Inferior parietal cortex (tissue), 1 donor: Measurements from ENCODE around the gene IL3RA.

Experiments
- DNase-seq: peaks from one replicate; pipeline ENCODE4 v3.0.0-alpha.2; 2016; ENCODE audit errors: extremely low spot score

The IL3RA gene

GRCh38 chrX:1384658-1385252 is 48.2 kb downstream of the IL3RA start:
- DNase-seq, result no peak

GRCh38 chrX:1385253-1386223 is 49.0 kb downstream of the IL3RA start:
- DNase-seq, result no peak

- DNase-seq, result no peak
Observed at GRCh38 chrX:1386338-1387127, 49.9 kb downstream of the IL3RA start.

GRCh38 chrX:1387141-1387776 is 50.7 kb downstream of the IL3RA start:
- no peak for DNase-seq

- no peak for DNase-seq
Observed at GRCh38 chrX:1388651-1389050, 52.1 kb downstream of the IL3RA start.

GRCh38 chrX:1389181-1389992 is 52.8 kb downstream of the IL3RA start:
- DNase-seq, result no peak

GRCh38 chrX:1389993-1390285 is 53.4 kb downstream of the IL3RA start:
- no peak for DNase-seq

GRCh38 chrX:1390621-1391369 is 54.2 kb downstream of the IL3RA start:
- no peak for DNase-seq

GRCh38 chrX:1391370-1391706 is 54.8 kb downstream of the IL3RA start:
- no peak for DNase-seq

- DNase-seq, result peak; percentile 93
Observed at GRCh38 chrX:1391707-1392375, 55.3 kb downstream of the IL3RA start, which contains the start of gene SLC25A6. Gene SLC25A6, minus strand, starts transcription at chrX:1392113. Its CDS starts 104 bp downstream, at chrX:1392009.

- DNase-seq, result peak; percentile 33
Observed at GRCh38 chrX:1392376-1393068, 55.9 kb downstream of the IL3RA start.

GRCh38 chrX:1393871-1394615 is 57.5 kb downstream of the IL3RA start:
- no peak for DNase-seq

- DNase-seq, result no peak
Observed at GRCh38 chrX:1394731-1395501, 58.3 kb downstream of the IL3RA start.

- no peak for DNase-seq
Observed at GRCh38 chrX:1395646-1396216, 59.1 kb downstream of the IL3RA start.

- no peak for DNase-seq
Observed at GRCh38 chrX:1397001-1397400, 60.4 kb downstream of the IL3RA start.

GRCh38 chrX:1397441-1398270 is 61.1 kb downstream of the IL3RA start:
- no peak for DNase-seq
